Measurements from ENCODE around the gene KLHL9. TPM values are rescaled to one million over a fixed set of nuclear protein-coding genes. Genes with fewer than 3 reads are reported as not detected.

Gene KLHL9
- total RNA-seq, 1 donor from 2014 or later, result 22.9 TPM

DNA sequence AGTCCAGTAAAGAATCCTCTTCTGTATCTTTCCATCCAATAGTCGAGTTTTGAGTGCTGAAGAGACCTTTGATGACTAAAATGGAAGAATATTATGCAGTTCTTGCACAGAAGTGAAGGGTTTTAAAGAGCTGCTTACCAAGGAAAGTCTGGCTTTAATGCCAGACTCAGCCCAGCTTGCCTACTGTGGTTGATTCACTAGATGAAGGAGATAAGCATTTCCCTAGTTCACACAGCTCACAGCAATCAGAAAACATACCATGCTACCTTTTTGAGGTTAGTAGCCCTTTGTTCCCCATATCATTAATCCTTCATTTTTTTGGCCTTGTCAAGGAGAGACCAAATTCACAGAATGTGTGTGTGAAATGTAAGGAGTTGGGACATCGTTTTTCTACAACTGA lies 45.4 kb downstream of the KLHL9 start:
- TF ChIP-seq, protein P1, sequence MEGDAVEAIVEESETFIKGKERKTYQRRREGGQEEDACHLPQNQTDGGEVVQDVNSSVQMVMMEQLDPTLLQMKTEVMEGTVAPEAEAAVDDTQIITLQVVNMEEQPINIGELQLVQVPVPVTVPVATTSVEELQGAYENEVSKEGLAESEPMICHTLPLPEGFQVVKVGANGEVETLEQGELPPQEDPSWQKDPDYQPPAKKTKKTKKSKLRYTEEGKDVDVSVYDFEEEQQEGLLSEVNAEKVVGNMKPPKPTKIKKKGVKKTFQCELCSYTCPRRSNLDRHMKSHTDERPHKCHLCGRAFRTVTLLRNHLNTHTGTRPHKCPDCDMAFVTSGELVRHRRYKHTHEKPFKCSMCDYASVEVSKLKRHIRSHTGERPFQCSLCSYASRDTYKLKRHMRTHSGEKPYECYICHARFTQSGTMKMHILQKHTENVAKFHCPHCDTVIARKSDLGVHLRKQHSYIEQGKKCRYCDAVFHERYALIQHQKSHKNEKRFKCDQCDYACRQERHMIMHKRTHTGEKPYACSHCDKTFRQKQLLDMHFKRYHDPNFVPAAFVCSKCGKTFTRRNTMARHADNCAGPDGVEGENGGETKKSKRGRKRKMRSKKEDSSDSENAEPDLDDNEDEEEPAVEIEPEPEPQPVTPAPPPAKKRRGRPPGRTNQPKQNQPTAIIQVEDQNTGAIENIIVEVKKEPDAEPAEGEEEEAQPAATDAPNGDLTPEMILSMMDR (IDR thresholded peaks at IDR 0.05; ENCODE audit: insufficient read depth, low read length, severe bottlenecking), result no peak
- DNase-seq (ENCODE audit: low read depth) (no peak), FAIRE-seq (no peak)
- H3K36me3 ChIP-seq (ENCODE audit: control insufficient read depth, insufficient read depth, low read length), result no peaks in the 10 kb centered on the region
- no peak overlapping the region for H3K4me3 ChIP-seq (ENCODE audit: low read depth, low read length)
- H3K27me3 ChIP-seq (ENCODE audit: control insufficient read depth, insufficient read depth, low read length), result no peaks in the 10 kb centered on the region

DNA sequence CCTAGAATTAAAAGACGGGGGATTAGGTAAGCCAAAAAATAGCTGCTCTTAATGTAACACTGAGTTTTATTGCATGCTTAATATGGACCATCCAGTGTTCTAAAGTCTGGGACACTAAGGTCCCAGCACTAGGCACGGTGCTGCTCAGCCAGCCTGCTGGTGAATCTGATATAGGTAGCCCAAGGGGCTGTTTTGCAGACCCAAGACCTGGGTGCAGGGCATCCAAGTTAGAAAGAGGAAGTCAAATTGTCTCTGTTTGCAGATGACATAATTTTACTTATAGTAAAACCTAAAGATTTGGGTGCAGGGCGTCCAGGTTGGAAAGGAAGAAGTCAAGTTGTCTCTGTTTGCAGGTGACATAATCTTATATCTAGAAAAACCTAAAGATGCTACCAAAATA lies 47.9 kb downstream of the KLHL9 start:
- TF ChIP-seq, protein P1 (IDR thresholded peaks at IDR 0.05; ENCODE audit: insufficient read depth, low read length, severe bottlenecking), result no peak
- Histone ChIP-seq H3K36me3 (ENCODE audit: control insufficient read depth, insufficient read depth, low read length) (no peaks in the 10 kb centered on the region), H3K27me3 (ENCODE audit: control insufficient read depth, insufficient read depth, low read length) (no peaks in the 10 kb centered on the region), H3K4me3 (ENCODE audit: low read depth, low read length) (no peak overlapping the region)
- DNase-seq (ENCODE audit: low read depth) (no peak), FAIRE-seq (no peak)

DNA sequence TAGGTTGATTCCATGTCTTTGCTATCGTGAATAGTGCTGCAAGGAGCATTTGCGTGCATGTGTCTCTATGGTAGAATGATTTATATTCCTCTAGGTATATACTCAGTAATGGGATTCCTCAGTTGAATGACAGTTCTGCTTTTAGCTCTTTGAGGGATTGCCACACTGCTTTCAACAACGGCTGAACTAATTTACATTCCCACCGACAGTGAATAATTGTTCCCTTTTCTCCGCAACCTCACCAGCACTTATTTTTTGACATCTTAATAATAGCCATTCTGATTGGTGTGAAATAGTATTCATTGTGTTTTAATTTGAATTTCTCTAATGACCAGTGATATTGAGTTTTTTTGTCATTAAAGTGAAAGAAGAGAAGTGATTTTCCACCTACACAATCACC lies 48.5 kb downstream of the KLHL9 start:
- DNase-seq (ENCODE audit: low read depth) (no peak), FAIRE-seq (no peak)
- no peaks in the 10 kb centered on the region for H3K36me3 ChIP-seq (ENCODE audit: control insufficient read depth, insufficient read depth, low read length)
- TF ChIP-seq, protein P1 (IDR thresholded peaks at IDR 0.05; ENCODE audit: insufficient read depth, low read length, severe bottlenecking), result no peak
- no peak overlapping the region for H3K4me3 ChIP-seq (ENCODE audit: low read depth, low read length)
- no peaks in the 10 kb centered on the region for H3K27me3 ChIP-seq (ENCODE audit: control insufficient read depth, insufficient read depth, low read length)

DNA sequence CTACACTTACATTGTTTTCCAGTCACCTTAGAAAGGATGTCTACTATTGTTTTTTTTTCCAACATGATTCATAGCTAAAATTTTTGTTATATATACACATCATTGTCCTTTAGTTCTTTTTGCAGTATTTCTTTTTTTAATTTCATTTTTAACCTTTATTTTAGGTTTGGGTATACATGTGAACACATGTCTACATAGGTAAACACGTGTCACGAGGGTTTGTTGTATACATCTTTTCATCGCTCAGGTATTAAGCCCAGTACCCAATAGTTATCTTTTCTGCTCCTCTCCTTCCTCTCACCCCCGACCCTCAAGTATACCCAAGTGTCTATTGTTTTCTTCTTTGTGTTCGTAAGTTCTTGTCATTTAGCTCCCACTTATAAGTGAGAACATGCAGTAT lies 49.1 kb downstream of the KLHL9 start:
- H3K4me3 ChIP-seq (ENCODE audit: low read depth, low read length), result no peak overlapping the region
- FAIRE-seq (no peak), DNase-seq (ENCODE audit: low read depth) (no peak)
- TF ChIP-seq, protein P1 (IDR thresholded peaks at IDR 0.05; ENCODE audit: insufficient read depth, low read length, severe bottlenecking), result no peak
- H3K27me3 ChIP-seq (ENCODE audit: control insufficient read depth, insufficient read depth, low read length), result no peaks in the 10 kb centered on the region
- H3K36me3 ChIP-seq (ENCODE audit: control insufficient read depth, insufficient read depth, low read length), result no peaks in the 10 kb centered on the region

DNA sequence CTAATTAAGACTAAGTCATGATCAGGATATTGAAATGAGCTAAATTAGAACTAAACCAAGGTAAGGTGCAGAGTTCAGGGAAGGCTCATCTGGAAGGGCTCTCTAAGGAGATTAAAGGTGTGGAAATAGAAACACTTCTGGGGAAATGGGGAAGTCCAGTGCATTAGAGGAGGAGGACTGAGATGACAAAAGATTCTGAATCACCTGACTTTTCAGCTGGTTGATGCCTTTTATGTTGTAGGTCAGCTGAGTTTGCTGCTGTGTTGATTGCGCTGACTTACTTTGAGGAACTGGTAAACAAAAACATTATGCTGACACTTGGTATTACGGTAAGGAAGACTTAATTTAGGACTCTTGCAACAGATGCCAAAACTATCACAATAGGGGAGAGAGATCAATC lies 53.9 kb downstream of the KLHL9 start:
- Histone ChIP-seq H3K27me3 (ENCODE audit: control insufficient read depth, insufficient read depth, low read length) (peaks cover 1% of the 10 kb centered on the region), H3K4me3 (ENCODE audit: low read depth, low read length) (no peak overlapping the region), H3K36me3 (ENCODE audit: control insufficient read depth, insufficient read depth, low read length) (no peaks in the 10 kb centered on the region)
- no peak for DNase-seq (ENCODE audit: low read depth)
- TF ChIP-seq, protein P1 (IDR thresholded peaks at IDR 0.05; ENCODE audit: insufficient read depth, low read length, severe bottlenecking), result no peak
- FAIRE-seq, result no peak

Other genes starting within 250 kb of the KLHL9 start
- not detected in 2 replicates for gene IFNW1, start 193.6 kb downstream of the KLHL9 start, total RNA-seq
- gene IFNA21, start 168.7 kb downstream of the KLHL9 start, total RNA-seq, result not detected in 2 replicates
- gene IFNA4, start 147.8 kb downstream of the KLHL9 start, total RNA-seq, result not detected in 2 replicates
- gene IFNA7, start 133.2 kb downstream of the KLHL9 start, total RNA-seq, result not detected in 2 replicates
- gene IFNA10, start 128.3 kb downstream of the KLHL9 start, total RNA-seq, result not detected in 2 replicates
- not detected in 2 replicates for gene IFNA16, start 118.1 kb downstream of the KLHL9 start, total RNA-seq
- not detected in 2 replicates for gene IFNA17, start 107.2 kb downstream of the KLHL9 start, total RNA-seq
- not detected in 2 replicates for gene IFNA14, start 95.4 kb downstream of the KLHL9 start, total RNA-seq
- not detected in 2 replicates for gene IFNA5, start 30.1 kb downstream of the KLHL9 start, total RNA-seq
- not detected in 2 replicates for gene IFNA6, start 15.5 kb upstream of the KLHL9 start, total RNA-seq
- not detected in 2 replicates for gene IFNA13, start 32.7 kb upstream of the KLHL9 start, total RNA-seq
- not detected in 2 replicates for gene IFNA2, start 50.0 kb upstream of the KLHL9 start, total RNA-seq
- gene IFNA8, start 73.7 kb upstream of the KLHL9 start, total RNA-seq, result not detected in 2 replicates
- gene IFNA1, start 105.0 kb upstream of the KLHL9 start, total RNA-seq, result not detected in 2 replicates
- 4.0 and 12.4 TPM in 2 replicates for gene IFNE, start 146.9 kb upstream of the KLHL9 start, total RNA-seq